K562 (cell line): ENCODE results near the gene PDLIM5. TPM values are rescaled to one million over a fixed set of nuclear protein-coding genes. Genes with fewer than 3 reads are reported as not detected.

ENCODE experiments used
- ATAC-seq: fragments of 200-7000 bp; cut with Tn5 transposase; 3 replicates; pipeline ENCODE4 v1.9.1; 2020; ENCODE audit warnings: moderate library complexity
- BruUV-seq: library from RNA; stranded (reverse); fragments of 400-500 nt; replicated peaks from 2 replicates; lab custom pipeline; 2021; lab: Mats Ljungman, UMichigan
- CTCF ChIA-PET: fragments of 300-600 bp; formaldehyde crosslinking; extraction: SDS; loops from one replicate; lab custom pipeline; 2021; ENCODE audit warnings: low intra/inter-chr PET ratio; lab: Yijun Ruan, JAX
- POLR2A ChIA-PET: fragments of 300-600, 350-650 bp; sonication (Branson Sonifier 250); formaldehyde crosslinking; extraction: SDS; loops from one replicate; lab custom pipeline; 2021; ENCODE audit warnings: antibody characterized with exemption, inconsistent platforms; lab: Yijun Ruan, JAX
- DNase-seq, 4 experiments: peaks; one replicate each; pipeline versions ENCODE4 v3.0.0 to v3.0.0-alpha.2; 2011 to 2018; ENCODE audit warnings: low spot score in 3 of 4, mixed read lengths in 3 of 4; ENCODE audit errors: extremely low read depth in 1 of 4
- FAIRE-seq: peaks from 2 replicates; lab custom pipeline; 2011; peaks lifted over from hg19 to GRCh38; lab: Jason Lieb, UNC
- H2AFZ ChIP-seq: 2 replicates; pipeline ENCODE4 v1.6.0; 2011; ENCODE audit warnings: low read depth, low read length, control low read depth, inconsistent platforms
- H3K27ac ChIP-seq: fragments of 200-600 bp; 3 replicates; pipeline ENCODE4 v1.8.0; 2011; ENCODE audit warnings: low read depth, mild to moderate bottlenecking, control low read depth, inconsistent platforms, low read length, moderate library complexity, mixed read lengths; ENCODE audit errors: extremely low read depth
- H3K27me3 ChIP-seq, 2 experiments: fragments of 300-600 bp in 1 of 2; 2 replicates in 1 of 2; 3 replicates in 1 of 2; pipeline versions ENCODE4 v1.6.0 to v1.8.0; 2011; ENCODE audit warnings: inconsistent platforms in 2 of 2, low read length in 2 of 2, mild to moderate bottlenecking in 1 of 2, mixed read lengths in 1 of 2, moderate library complexity in 1 of 2; ENCODE audit not compliant: control insufficient read depth in 2 of 2, insufficient read depth in 2 of 2
- H3K36me3 ChIP-seq: fragments of 300-600 bp; 3 replicates; pipeline ENCODE4 v1.8.0; 2011; ENCODE audit warnings: mild to moderate bottlenecking, low read length, inconsistent platforms; ENCODE audit not compliant: control insufficient read depth, insufficient read depth
- H3K4me1 ChIP-seq, 2 experiments: fragments of 200-600 bp in 1 of 2; replicated peaks in 1 of 2; 2 replicates in 1 of 2; 3 replicates in 1 of 2; pipeline versions ENCODE4 v1.5.1 to v1.8.0; 2011; ENCODE audit warnings: inconsistent platforms in 2 of 2, low read length in 2 of 2, mild to moderate bottlenecking in 1 of 2, mixed read lengths in 1 of 2, moderate library complexity in 1 of 2; ENCODE audit not compliant: control insufficient read depth in 2 of 2, insufficient read depth in 2 of 2
- H3K4me2 ChIP-seq: 2 replicates; pipeline ENCODE4 v1.6.1; 2011; ENCODE audit warnings: low read length, control low read depth, inconsistent platforms, mixed read lengths; ENCODE audit not compliant: insufficient read depth
- H3K4me3 ChIP-seq: fragments of 200-600 bp; sonication (generic), shearing (Covaris generic); 2 replicates; pipeline ENCODE4 v1.5.1; 2016; ENCODE audit warnings: control low read depth, inconsistent platforms
- H3K79me2 ChIP-seq: fragments of 200-600 bp; 3 replicates; pipeline ENCODE4 v1.8.0; 2011; ENCODE audit warnings: low read length, inconsistent platforms; ENCODE audit not compliant: control insufficient read depth, insufficient read depth
- H3K9ac ChIP-seq, 2 experiments: 2 replicates each; pipeline versions ENCODE4 v1.6.0 to v1.6.1; 2011; ENCODE audit warnings: low read depth in 2 of 2, low read length in 2 of 2, control low read depth in 1 of 2, inconsistent platforms in 1 of 2, mild to moderate bottlenecking in 1 of 2, mixed read lengths in 1 of 2; ENCODE audit not compliant: insufficient read depth in 1 of 2
- H3K9me1 ChIP-seq: one replicate; pipeline ENCODE4 v1.6.0; 2011; ENCODE audit warnings: inconsistent platforms, mild to moderate bottlenecking, low read length, moderate library complexity; ENCODE audit not compliant: control insufficient read depth, insufficient read depth
- H3K9me3 ChIP-seq: replicated peaks from 2 replicates; pipeline ENCODE4 v1.5.1; 2011; ENCODE audit warnings: low read depth, low read length, inconsistent platforms; ENCODE audit not compliant: control insufficient read depth, insufficient read depth
- H4K20me1 ChIP-seq: replicated peaks from 2 replicates; pipeline ENCODE4 v1.6.1; 2011; ENCODE audit warnings: low read length, inconsistent platforms, mixed read lengths; ENCODE audit not compliant: control insufficient read depth, insufficient read depth
- CHD2 ChIP-seq: IDR thresholded peaks from 2 replicates; pipeline ENCODE4 v1.6.1; 2011; ENCODE audit warnings: low read depth, low read length
- ELF1 ChIP-seq: fragments of 200-800 bp; sonication (Bioruptor generic); IDR thresholded peaks from 2 replicates; pipeline ENCODE4 v1.6.1; 2016; ENCODE audit warnings: missing genetic modification characterization, missing compliant biosample characterization
- MNT ChIP-seq, 2 experiments: fragments of 450-650 bp; conservative IDR thresholded peaks; 2 replicates each; pipeline ENCODE4 v1.6.1; 2017; ENCODE audit warnings: mild to moderate bottlenecking in 2 of 2, moderate library complexity in 2 of 2
- NFXL1 ChIP-seq: fragments of 450-650 bp; formaldehyde crosslinking; IDR thresholded peaks from 2 replicates; pipeline ENCODE4 v1.4.0; 2021; ENCODE audit warnings: mild to moderate bottlenecking
- SAP30 ChIP-seq: fragments of 200-600 bp; sonication (generic); IDR thresholded peaks from 2 replicates; pipeline ENCODE4 v1.6.1; 2012; ENCODE audit warnings: borderline replicate concordance, low read depth, mild to moderate bottlenecking, moderate library complexity, low read length, control low read depth, inconsistent platforms; ENCODE audit not compliant: insufficient read depth, poor library complexity, severe bottlenecking
- SMARCC2 ChIP-seq: fragments of 450-650 bp; IDR thresholded peaks from 2 replicates; pipeline ENCODE4 v1.6.1; 2017; ENCODE audit warnings: antibody characterized with exemption, moderate library complexity, mild to moderate bottlenecking, low read depth
- TSHZ1 ChIP-seq: fragments of 250-450 bp; sonication (Bioruptor Pico); IDR thresholded peaks from 2 replicates; pipeline ENCODE4 v1.4.0; 2020; ENCODE audit warnings: mild to moderate bottlenecking, moderate library complexity
- XRCC3 ChIP-seq: fragments of 450-650 bp; IDR thresholded peaks from 2 replicates; pipeline ENCODE4 v1.6.1; 2017; ENCODE audit warnings: mild to moderate bottlenecking, moderate library complexity
- XRCC5 ChIP-seq: fragments of 200-400 bp; formaldehyde crosslinking; IDR thresholded peaks from 2 replicates; pipeline ENCODE4 v1.6.1; 2017; ENCODE audit warnings: low read depth, mild to moderate bottlenecking, low read length
- WGBS: fragments of 100-300 bp; shearing (Covaris generic); methylation state at CpG from one replicate; pipeline ENCODE4 v1.1.6; 2016; ENCODE audit warnings: low coverage, mixed read lengths; ENCODE audit not compliant: insufficient coverage; ENCODE audit errors: missing lambda C conversion rate; 5-methylcytosine and 5-hydroxymethylcytosine counted together
- in situ Hi-C: fragments of 300-500 bp; cut with MboI; formaldehyde crosslinking; loops from 4 replicates; pipeline ENCODE4 v1.15.0; 2018; ENCODE audit warnings: inconsistent platforms, mixed read lengths
- intact Hi-C: fragments of 100-400 bp; cut with micrococcal nuclease; formaldehyde crosslinking; loops from 2 replicates; pipeline ENCODE4 v1.14.2; 2022
- polyA plus RNA-seq, 8 experiments: library from polyadenylated mRNA; depleted of rRNA in 4 of 8; stranded (reverse) in 5 of 8; unstranded in 3 of 8; fragments of >200 nt; fragmentation: Nextera tagmentation in 2 of 8; fragmentation: Illumina TruSeq in 1 of 8; extraction: Ambion mirVana in 2 of 8; extraction: Trizol in 1 of 8; gene quantifications; 2 replicates each; pipeline versions ENCODE4 v1.2.1 to v1.2.3, GENCODE V29; 2011 to 2014; ENCODE audit warnings: inconsistent platforms in 1 of 8, missing spikeins in 1 of 8
- total RNA-seq, 7 experiments: library from RNA; depleted of rRNA in 6 of 7; stranded (reverse); fragments of >200 nt in 6 of 7; fragmentation: Illumina TruSeq in 2 of 7; extraction: Trizol in 2 of 7; gene quantifications; 2 replicates each; pipeline versions ENCODE4 v1.2.1 to v1.2.3, GENCODE V29; 2011 to 2021; ENCODE audit warnings: low replicate concordance in 1 of 7
- TF ChIP-seq, protein P1 (sequence below): fragments of 250-450 bp; sonication (Bioruptor Pico); IDR thresholded peaks from 2 replicates; pipeline ENCODE4 v1.8.0; 2022; ENCODE audit warnings: moderate library complexity, mild to moderate bottlenecking, inconsistent platforms

PDLIM5 gene
- total and polyA plus RNA-seq, 9 of the 15 experiments (the other 6 are each of a cell fraction or from before 2014, with no cell fraction given) = 36.9 to 127 (median 62.5) TPM

GRCh38 chr4:94537921-94538628 is 86.3 kb downstream of the PDLIM5 start (continued):
- no peak for TF ChIP-seq MNT (conservative IDR thresholded peaks at IDR 0.05)

- intact Hi-C loops = no loop called here
- no TSS peak for BruUV-seq
- no peak overlapping the region for H2AFZ ChIP-seq
- no peaks in the 10 kb centered on the region for H4K20me1 ChIP-seq
- POLR2A ChIA-PET = interaction anchor here (1.6 kb wide), 1 partner anchor 11 kb away, joined by 3 read pairs; no protein-coding TSS in a partner anchor
- no peak for FAIRE-seq
- peaks cover 60% of the 10 kb centered on the region for H3K79me2 ChIP-seq
- H3K9ac ChIP-seq = no peak overlapping the region
- no peak overlapping the region for H3K4me2 ChIP-seq
- in situ Hi-C loops = no loop called here
- TF ChIP-seq CHD2 (no peak), ELF1 (tag) (no peak), XRCC3 (no peak), SAP30 (no peak), XRCC5 (no peak), TSHZ1 (CRISPR knock-in tag) (no peak), SMARCC2 (no peak), NFXL1 (no peak)
- TF ChIP-seq, protein P1, sequence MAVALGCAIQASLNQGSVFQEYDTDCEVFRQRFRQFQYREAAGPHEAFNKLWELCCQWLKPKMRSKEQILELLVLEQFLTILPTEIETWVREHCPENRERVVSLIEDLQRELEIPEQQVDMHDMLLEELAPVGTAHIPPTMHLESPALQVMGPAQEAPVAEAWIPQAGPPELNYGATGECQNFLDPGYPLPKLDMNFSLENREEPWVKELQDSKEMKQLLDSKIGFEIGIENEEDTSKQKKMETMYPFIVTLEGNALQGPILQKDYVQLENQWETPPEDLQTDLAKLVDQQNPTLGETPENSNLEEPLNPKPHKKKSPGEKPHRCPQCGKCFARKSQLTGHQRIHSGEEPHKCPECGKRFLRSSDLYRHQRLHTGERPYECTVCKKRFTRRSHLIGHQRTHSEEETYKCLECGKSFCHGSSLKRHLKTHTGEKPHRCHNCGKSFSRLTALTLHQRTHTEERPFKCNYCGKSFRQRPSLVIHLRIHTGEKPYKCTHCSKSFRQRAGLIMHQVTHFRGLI = no peak
- H3K4me3 ChIP-seq = no peak overlapping the region
- H3K27ac ChIP-seq = no peak overlapping the region
- no peaks in the 10 kb centered on the region for H3K9me1 ChIP-seq
- no peaks in the 10 kb centered on the region; the same call in 2 of the 3 replicates for H3K36me3 ChIP-seq
- WGBS = 67% methylated on average over 1 of the region's 1 CpG
- no peak for DNase-seq
- ATAC-seq = no peak
- no peaks in the 10 kb centered on the region for H3K9me3 ChIP-seq
- H3K27me3 ChIP-seq = no peaks in the 10 kb centered on the region
- peaks cover 2 to 22% of the 10 kb centered on the region in 2 experiments; a peak in 4 of 5 replicates for H3K4me1 ChIP-seq
- CTCF ChIA-PET = no interaction called here
These were observed 88.7 kb downstream of the PDLIM5 start for GRCh38 chr4:94540476-94540875.
